ENCODE measurements around the gene ELMO3. TPM values are rescaled to one million over a fixed set of nuclear protein-coding genes. Genes with fewer than 3 reads are reported as not detected.

ELMO3 gene
- total RNA-seq, 4 donors from 2014 or later: 1.6 to 5.4 TPM; not detected in 2

DNA sequence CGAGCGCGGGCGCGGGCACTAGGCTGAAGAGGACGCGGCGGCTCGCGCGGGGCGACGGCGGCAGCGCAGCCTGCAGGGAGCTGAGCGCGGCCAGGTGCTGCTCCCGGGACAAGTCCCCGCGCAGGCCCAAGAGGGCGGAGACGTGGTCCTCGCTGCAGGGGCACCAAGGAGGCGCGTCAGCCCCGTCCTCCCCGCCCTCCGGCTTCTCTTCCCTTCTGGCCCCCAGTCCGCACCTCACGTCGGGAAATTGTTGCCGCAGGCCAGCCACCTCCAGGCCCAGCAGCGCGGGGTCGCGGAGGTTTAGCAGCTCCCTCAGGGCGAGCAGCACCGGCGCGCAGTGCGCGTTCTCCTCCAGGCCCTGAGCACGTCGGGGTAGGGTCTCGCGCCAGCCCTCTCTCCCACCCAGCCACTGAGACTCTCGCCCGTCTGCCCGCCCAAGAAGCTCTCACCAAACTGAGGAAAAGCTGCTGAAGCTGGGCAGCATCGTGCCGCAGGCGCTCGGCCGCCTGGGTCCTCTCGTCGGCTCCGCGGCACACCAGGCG lies 14.4 kb upstream of the ELMO3 start:
- intact Hi-C loops (cut with DNase I; ENCODE audit: low total_unique reads): no loop called here
- peak overlapping the region; percentile 97 to 98 for H3K27ac ChIP-seq
- TF ChIP-seq CTCF (IDR thresholded peaks at IDR 0.05) (no peak), POLR2A (IDR thresholded peaks at IDR 0.05) (no peak)
- H3K9me3 ChIP-seq: no peaks in the 10 kb centered on the region
- no peak for DNase-seq
- H3K27me3 ChIP-seq: no peaks in the 10 kb centered on the region
- peak overlapping the region; percentile 80 to 84 for H3K4me3 ChIP-seq
- H3K36me3 ChIP-seq: no peaks in the 10 kb centered on the region
- peaks cover 0 to 9% of the 10 kb centered on the region in 2 donors for H3K4me1 ChIP-seq

DNA sequence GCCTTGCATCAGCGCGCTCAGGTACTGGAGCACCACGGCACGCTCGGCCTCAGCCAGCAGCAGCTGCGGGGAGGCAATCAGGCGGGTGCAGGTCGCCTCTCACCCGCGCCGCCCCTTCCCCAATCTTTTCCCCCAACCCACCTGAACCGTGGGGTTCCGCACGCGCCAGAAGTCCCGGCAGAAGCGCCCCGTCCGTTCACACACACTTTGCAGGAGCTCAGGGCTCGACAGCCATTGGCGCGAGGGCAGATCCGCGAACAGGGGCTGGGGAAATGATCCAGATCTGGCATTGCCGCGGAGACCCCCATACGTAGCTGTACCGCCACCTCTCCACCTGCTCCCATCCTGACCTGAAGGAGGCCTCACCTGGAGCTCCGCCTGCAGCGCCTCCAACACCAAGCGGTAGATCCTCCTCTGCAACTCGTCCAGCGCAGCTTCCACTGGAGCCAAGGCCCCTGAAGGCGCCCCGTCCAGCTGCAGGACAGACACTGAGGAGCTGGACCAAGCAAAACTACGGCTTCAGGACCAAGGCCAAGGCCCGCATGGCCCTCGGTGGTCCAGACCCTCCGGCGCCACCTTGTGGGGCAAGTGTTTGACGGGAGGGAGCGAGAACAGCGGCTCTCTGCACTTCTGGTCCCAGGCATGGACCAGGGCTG lies 13.8 kb upstream of the ELMO3 start:
- H3K27me3 ChIP-seq: no peaks in the 10 kb centered on the region
- H3K36me3 ChIP-seq: no peaks in the 10 kb centered on the region
- TF ChIP-seq POLR2A (IDR thresholded peaks at IDR 0.05) (no peak), CTCF (IDR thresholded peaks at IDR 0.05) (peak; percentile 83 to 94 (median 88))
- no peaks in the 10 kb centered on the region for H3K9me3 ChIP-seq
- H3K27ac ChIP-seq: no peak overlapping the region
- H3K4me3 ChIP-seq: peak overlapping the region in 1 of 2 donors; percentile 84
- peaks cover 0 to 9% of the 10 kb centered on the region in 2 donors for H3K4me1 ChIP-seq
- DNase-seq: peak; percentile 92 to 93
- intact Hi-C loops (cut with DNase I; ENCODE audit: low total_unique reads): no loop called here

DNA sequence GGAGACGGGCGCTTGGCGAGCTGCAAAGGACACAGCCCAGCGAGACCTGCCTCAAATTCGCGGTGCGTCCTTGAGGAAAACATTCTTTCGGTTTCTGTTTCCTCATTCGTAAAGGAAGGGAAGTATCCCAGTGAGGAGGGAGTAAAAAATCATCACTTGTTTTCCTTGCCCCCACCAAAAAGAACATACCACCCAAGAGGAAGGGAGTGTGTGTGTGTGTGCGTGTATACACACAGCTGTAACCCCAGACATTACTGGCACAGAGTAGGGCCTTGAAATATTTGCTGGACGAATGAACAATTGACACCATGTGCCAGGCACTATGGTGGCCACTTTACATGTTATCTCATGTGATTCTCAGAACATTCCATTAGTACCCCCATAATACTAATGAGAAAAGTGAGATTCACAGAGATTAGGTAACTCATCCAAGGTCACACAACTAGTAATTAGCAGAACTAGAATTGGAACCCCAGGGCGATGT lies 13.2 kb upstream of the ELMO3 start:
- intact Hi-C loops (cut with DNase I; ENCODE audit: low total_unique reads): no loop called here
- DNase-seq: no peak
- no peaks in the 10 kb centered on the region for H3K27me3 ChIP-seq
- H3K27ac ChIP-seq: no peak overlapping the region
- H3K36me3 ChIP-seq: no peaks in the 10 kb centered on the region
- H3K9me3 ChIP-seq: no peaks in the 10 kb centered on the region
- no peak for TF ChIP-seq POLR2A (IDR thresholded peaks at IDR 0.05)
- TF ChIP-seq CTCF (IDR thresholded peaks at IDR 0.05): no peak
- H3K4me1 ChIP-seq: peaks cover 0 to 9% of the 10 kb centered on the region in 2 donors
- peak overlapping the region in 1 of 2 donors; percentile 84 for H3K4me3 ChIP-seq

DNA sequence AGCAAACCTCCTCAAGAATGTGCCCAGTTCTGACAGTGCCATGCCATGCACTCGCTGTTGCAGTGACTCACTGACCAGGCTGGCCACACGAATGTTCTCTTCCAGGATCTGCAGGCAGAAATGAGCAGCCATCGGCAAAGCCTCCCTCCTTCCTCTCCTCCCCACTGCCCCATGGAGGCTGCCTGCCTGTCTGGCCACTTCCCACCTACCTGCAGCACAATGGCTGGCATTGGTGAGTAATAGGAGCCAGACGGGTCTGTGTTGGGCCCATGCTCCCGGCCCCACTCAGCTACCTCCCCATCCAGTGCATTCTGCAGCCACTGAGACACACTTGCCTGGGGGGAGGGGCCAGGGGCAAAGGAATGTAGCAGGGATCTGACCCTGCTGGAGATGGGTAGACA lies 12.4 kb upstream of the ELMO3 start:
- Histone ChIP-seq H3K9me3 (no peaks in the 10 kb centered on the region), H3K27ac (no peak overlapping the region), H3K4me3 (no peak overlapping the region), H3K4me1 (peaks cover 0 to 9% of the 10 kb centered on the region in 2 donors), H3K36me3 (no peaks in the 10 kb centered on the region), H3K27me3 (no peaks in the 10 kb centered on the region)
- DNase-seq: no peak
- TF ChIP-seq POLR2A (IDR thresholded peaks at IDR 0.05): no peak
- no peak for TF ChIP-seq CTCF (IDR thresholded peaks at IDR 0.05)
- intact Hi-C loops (cut with DNase I; ENCODE audit: low total_unique reads): no loop called here

DNA sequence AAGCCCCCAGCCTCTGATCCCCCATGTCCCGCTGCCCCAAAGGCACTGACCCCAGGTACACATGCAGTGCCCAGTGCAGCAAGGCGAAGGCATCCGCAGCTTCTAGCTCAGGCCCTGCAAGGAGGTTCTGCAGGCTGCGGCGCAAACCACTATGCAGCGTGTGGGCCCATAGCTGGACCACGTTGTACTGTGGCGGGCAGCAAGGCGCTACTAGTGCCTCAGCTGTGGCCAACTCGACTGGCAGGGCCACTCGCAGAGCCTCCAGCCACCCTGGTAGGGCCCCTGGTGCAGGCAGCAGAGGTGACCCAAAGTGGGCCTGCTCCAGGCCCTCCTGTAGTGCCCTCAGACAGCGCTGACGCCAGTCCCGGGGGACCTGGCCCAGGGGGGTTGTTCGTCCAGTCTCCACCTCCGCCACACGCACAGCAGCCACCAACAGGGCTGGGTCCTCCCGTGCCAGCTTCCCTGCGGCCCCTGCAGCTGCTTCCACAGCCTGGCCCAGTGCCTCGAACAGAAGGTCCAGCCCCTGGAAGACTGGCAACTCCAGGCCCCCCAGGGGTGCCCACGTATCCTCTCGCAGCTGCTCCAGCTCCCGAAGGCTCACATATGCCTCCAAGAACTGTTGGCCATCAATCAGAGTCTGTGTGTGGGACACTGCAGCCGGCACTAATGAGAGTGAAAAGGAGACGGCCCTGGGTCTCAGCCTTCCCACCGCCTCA lies 11.6 kb upstream of the ELMO3 start:
- H3K27ac ChIP-seq: no peak overlapping the region
- H3K4me3 ChIP-seq: no peak overlapping the region
- no peak for TF ChIP-seq POLR2A (IDR thresholded peaks at IDR 0.05)
- no peak for TF ChIP-seq CTCF (IDR thresholded peaks at IDR 0.05)
- H3K9me3 ChIP-seq: no peaks in the 10 kb centered on the region
- no peaks in the 10 kb centered on the region for H3K36me3 ChIP-seq
- H3K4me1 ChIP-seq: peaks cover 0 to 9% of the 10 kb centered on the region in 2 donors
- no peak for DNase-seq
- no peaks in the 10 kb centered on the region for H3K27me3 ChIP-seq
- intact Hi-C loops (cut with DNase I; ENCODE audit: low total_unique reads): no loop called here
